ENCODE data around the gene BBS5. TPM values are rescaled to one million over a fixed set of nuclear protein-coding genes. Genes with fewer than 3 reads are reported as not detected.
"Not testable (repeated sequence)": the region's sequence is repeated elsewhere in the genome, so short reads cannot be mapped to it uniquely, and the experiment has no call there.

BBS5 gene
- polyA plus RNA-seq, 3 donors, result 10.3 to 11.4 (median 11.0) TPM

GRCh38 chr2:169485650-169486138 lies 6.4 kb downstream of the BBS5 start:
- DNase-seq (ENCODE audit: low read depth in 3 of 3, low spot score in 2 of 3), result no peak

GRCh38 chr2:169486487-169486886 lies 7.2 kb downstream of the BBS5 start:
- DNase-seq (ENCODE audit: low read depth in 3 of 3, low spot score in 2 of 3), result no peak

- no peak for DNase-seq (ENCODE audit: low read depth in 3 of 3, low spot score in 2 of 3)
These were observed 11.5 kb downstream of the BBS5 start for GRCh38 chr2:169490834-169491233.

- no peak for DNase-seq (ENCODE audit: low read depth in 3 of 3, low spot score in 2 of 3)
These were observed 12.1 kb downstream of the BBS5 start for GRCh38 chr2:169491378-169491777.

GRCh38 chr2:169493360-169493759 lies 14.1 kb downstream of the BBS5 start:
- DNase-seq (ENCODE audit: low read depth in 3 of 3, low spot score in 2 of 3), result no peak

- DNase-seq (ENCODE audit: low read depth in 3 of 3, low spot score in 2 of 3), result no peak
These were observed 16.1 kb downstream of the BBS5 start for GRCh38 chr2:169495310-169495928.

- DNase-seq (ENCODE audit: low read depth in 3 of 3, low spot score in 2 of 3), result no peak
These were observed 25.4 kb downstream of the BBS5 start for GRCh38 chr2:169504651-169505050.

- no peak for DNase-seq (ENCODE audit: low read depth in 3 of 3, low spot score in 2 of 3)
These were observed 28.4 kb downstream of the BBS5 start for GRCh38 chr2:169507698-169508097.

GRCh38 chr2:169509298-169509885 lies 30.1 kb downstream of the BBS5 start, which contains the start of gene KLHL41:
Gene KLHL41 (plus strand): TSS chr2:169509702. CDS start chr2:169509779, 77 bp downstream.
- no peak for DNase-seq (ENCODE audit: low read depth in 3 of 3, low spot score in 2 of 3)

GRCh38 chr2:169509955-169510354 lies 30.7 kb downstream of the BBS5 start:
- no peak for DNase-seq (ENCODE audit: low read depth in 3 of 3, low spot score in 2 of 3)

- DNase-seq (ENCODE audit: low read depth in 3 of 3, low spot score in 2 of 3), result no peak
These were observed 31.2 kb downstream of the BBS5 start for GRCh38 chr2:169510496-169510895.

- DNase-seq (ENCODE audit: low read depth in 3 of 3, low spot score in 2 of 3), result no peak
These were observed 32.5 kb downstream of the BBS5 start for GRCh38 chr2:169511818-169512217.

- no peak for DNase-seq (ENCODE audit: low read depth in 3 of 3, low spot score in 2 of 3)
These were observed 33.2 kb downstream of the BBS5 start for GRCh38 chr2:169512525-169512924.

GRCh38 chr2:169513094-169513493 lies 33.8 kb downstream of the BBS5 start:
- DNase-seq (ENCODE audit: low read depth in 3 of 3, low spot score in 2 of 3), result no peak

GRCh38 chr2:169513926-169514325 lies 34.6 kb downstream of the BBS5 start:
- no peak for DNase-seq (ENCODE audit: low read depth in 3 of 3, low spot score in 2 of 3)

- not testable (repeated sequence) for DNase-seq (ENCODE audit: low read depth in 3 of 3, low spot score in 2 of 3)
These were observed 35.5 kb downstream of the BBS5 start for GRCh38 chr2:169514758-169515157.

GRCh38 chr2:169516488-169516995 lies 37.2 kb downstream of the BBS5 start:
- DNase-seq (ENCODE audit: low read depth in 3 of 3, low spot score in 2 of 3), result not testable (repeated sequence)

- DNase-seq (ENCODE audit: low read depth in 3 of 3, low spot score in 2 of 3), result no peak
These were observed 41.6 kb downstream of the BBS5 start for GRCh38 chr2:169520896-169521295.

GRCh38 chr2:169523681-169524080 lies 44.4 kb downstream of the BBS5 start:
- DNase-seq (ENCODE audit: low read depth in 3 of 3, low spot score in 2 of 3), result no peak

GRCh38 chr2:169525434-169525833 lies 46.1 kb downstream of the BBS5 start:
- no peak for DNase-seq (ENCODE audit: low read depth in 3 of 3, low spot score in 2 of 3)

GRCh38 chr2:169526451-169526850 lies 47.2 kb downstream of the BBS5 start:
- no peak for DNase-seq (ENCODE audit: low read depth in 3 of 3, low spot score in 2 of 3)

- DNase-seq (ENCODE audit: low read depth in 3 of 3, low spot score in 2 of 3), result peak in 2 of 3 donors; percentile 10 to 16
These were observed 49.0 kb downstream of the BBS5 start for GRCh38 chr2:169528271-169528701.
